NCI-H526 (cell line): ENCODE data around the gene KDM5A.
"Not testable (repeated sequence)": the region's sequence is repeated elsewhere in the genome, so short reads cannot be mapped to it uniquely, and the experiment has no call there.

Experiments used
- DNase-seq, 2 experiments: peaks; one replicate each; lab custom pipeline; 2025; lab: John Stamatoyannopoulos, UW

The KDM5A gene

GRCh38 chr12:238736-239398, 150.3 kb downstream of the KDM5A start:
- no peak for DNase-seq

DNA sequence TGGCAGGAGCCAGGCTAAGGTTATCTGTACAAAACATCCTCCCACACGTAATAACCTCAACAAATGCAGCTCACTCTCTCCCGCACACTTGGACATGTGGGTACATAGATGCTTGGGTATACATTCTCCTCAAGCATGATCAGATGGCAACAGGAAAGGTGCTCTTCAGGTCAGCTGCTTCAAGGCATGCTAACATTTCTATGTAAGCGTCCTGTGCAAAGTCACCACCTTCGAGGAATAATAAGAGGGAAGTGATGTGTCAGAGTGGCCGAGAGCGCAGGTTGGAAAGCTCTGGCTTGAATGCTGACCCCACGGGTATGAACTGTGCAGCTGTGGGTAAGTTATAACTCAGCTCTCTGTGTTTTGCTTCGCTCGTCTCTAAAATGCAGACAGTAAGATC, 151.0 kb downstream of the KDM5A start:
- no peak for DNase-seq

GRCh38 chr12:237026-237815, 151.9 kb downstream of the KDM5A start:
- no peak for DNase-seq

DNA sequence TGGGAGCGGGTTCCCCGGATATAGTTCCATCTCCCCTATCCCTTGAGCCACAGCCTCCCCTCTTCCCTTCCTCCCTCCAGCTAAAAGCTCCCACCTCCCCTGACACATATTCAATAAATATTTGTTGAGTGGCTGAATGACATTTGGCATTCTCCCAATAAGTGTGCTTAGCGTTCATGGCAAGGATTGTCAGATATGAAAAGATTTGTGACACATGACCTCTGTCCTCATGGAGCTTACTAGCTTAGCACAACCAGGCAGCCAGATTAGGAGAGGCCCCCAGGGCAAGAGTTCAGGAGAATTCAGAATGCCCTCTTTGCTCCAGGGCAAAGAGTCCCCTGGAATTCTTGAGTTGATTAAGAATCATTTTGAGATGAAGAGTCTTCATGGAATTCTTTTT, 152.7 kb downstream of the KDM5A start:
- DNase-seq: no peak

- not testable (repeated sequence) for DNase-seq
Observed at GRCh38 chr12:235967-236366, 153.2 kb downstream of the KDM5A start.

DNA sequence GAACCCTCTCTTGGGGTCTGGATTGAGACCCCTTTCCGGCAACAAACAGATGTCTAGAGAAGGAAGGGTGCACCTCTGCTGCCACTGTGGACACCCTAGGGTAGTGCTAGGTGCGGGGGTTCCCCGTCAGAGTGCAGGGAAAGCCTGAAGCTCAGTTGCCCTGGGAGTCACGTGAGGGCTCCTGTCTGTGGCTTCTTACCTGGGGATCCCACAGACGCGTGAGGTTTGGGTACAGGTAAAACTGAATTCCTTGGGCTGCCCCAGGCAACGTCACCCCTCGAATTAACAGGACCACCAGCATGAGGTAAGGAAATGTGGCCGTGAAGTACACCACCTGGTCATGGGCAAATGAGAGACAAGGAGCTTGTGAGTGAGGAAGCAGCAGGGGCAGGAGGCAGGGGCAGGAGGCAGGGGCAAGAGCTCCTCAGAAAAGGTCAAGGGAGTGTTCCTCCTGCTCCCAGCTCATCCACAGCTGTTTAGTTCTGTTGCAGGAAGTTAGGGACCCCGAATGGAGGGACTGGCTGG, 154.2 kb downstream of the KDM5A start:
- no peak for DNase-seq

DNA sequence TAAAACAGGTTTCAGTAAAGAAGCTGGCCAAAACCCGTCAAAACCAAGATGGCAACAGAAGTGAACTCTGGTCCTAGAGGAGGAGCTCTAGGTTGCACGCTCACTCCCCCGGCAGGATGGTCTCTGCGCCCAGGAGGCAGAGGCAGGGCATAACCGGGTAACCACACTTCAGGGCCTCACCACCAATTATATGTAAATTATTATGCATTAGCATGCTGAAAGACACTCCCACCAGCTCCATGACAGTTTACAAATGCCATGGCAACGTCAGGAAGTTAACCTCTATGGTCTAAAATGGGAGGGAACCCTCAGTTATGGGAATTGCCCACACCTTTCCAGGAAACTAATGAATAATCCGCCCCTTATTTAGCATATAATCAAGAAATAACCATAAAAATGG, 155.1 kb downstream of the KDM5A start:
- no peak for DNase-seq

DNA sequence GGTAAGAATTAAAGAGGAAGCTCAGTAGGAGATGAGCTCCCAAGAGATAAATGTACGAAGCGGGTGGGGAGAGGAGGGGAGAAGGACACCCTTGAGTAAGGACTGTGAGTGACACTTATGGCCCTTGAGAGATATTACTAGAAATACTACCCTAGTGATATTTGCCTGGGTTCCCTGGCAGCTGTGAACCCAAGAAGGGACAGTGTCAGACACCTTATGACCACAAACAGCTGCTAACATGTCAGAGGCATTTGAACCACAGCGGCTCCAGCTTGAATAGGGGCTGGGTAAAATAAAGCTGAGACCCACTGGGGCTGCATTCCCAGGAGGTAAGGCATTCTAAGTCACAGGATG, 155.5 kb downstream of the KDM5A start:
- DNase-seq: no peak

GRCh38 chr12:232731-233614, 156.1 kb downstream of the KDM5A start:
- no peak for DNase-seq

GRCh38 chr12:230925-231671, 158.0 kb downstream of the KDM5A start:
- no peak for DNase-seq
